Measurements from ENCODE around the gene HDGFL3.
"Not testable (repeated sequence)": the region's sequence is repeated elsewhere in the genome, so short reads cannot be mapped to it uniquely, and the experiment has no call there.

Gene HDGFL3

GRCh38 chr15:83207660-83208366 is at the start of gene HDGFL3:
TSS of gene HDGFL3 (minus strand) at chr15:83207823. CDS start at chr15:83207414, 409 bp downstream.
- peak; percentile 77 for DNase-seq

GRCh38 chr15:83250781-83251180 is 43.2 kb upstream of the HDGFL3 start:
- DNase-seq, result no peak

DNA sequence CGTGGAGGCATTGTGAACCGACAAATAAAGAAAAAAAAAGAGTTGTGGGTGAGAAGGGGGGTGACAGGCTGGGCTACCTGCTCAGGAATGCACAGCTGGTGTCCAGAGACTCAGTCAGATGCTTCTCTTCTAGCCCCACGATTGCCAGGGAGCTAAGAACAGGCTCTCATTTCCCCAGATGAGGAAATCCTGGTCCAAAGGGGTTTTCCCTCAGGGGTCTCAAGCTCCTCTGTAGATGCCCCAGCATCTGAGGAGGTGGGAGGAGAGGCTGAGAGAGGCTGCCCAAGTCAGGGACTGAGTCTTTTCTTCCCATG is 41.4 kb upstream of the HDGFL3 start:
- no peak for DNase-seq

- DNase-seq, result no peak
Observed at GRCh38 chr15:83248151-83249029, 40.8 kb upstream of the HDGFL3 start.

- DNase-seq, result no peak
Observed at GRCh38 chr15:83243634-83244033, 36.0 kb upstream of the HDGFL3 start.

DNA sequence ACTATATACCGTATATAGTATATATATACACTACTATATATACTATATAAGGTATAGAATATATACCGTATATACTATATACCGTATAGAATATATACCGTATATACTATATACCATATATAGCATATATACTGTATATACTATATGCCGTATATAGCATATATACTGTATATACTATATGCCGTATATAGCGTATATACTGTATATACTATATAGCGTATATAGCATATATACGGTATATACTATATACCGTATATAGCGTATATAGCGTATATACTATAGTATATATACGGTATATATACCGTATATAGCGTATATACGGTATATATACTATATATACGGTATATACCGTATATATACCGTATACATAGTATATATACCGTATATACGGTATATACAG is 22.6 kb upstream of the HDGFL3 start:
- DNase-seq, result no peak

GRCh38 chr15:83225449-83225848 is 17.8 kb upstream of the HDGFL3 start:
- no peak for DNase-seq

- not testable (repeated sequence) for DNase-seq
Observed at GRCh38 chr15:83221781-83222180, 14.2 kb upstream of the HDGFL3 start.

GRCh38 chr15:83219026-83219425 is 11.4 kb upstream of the HDGFL3 start:
- DNase-seq, result no peak

DNA sequence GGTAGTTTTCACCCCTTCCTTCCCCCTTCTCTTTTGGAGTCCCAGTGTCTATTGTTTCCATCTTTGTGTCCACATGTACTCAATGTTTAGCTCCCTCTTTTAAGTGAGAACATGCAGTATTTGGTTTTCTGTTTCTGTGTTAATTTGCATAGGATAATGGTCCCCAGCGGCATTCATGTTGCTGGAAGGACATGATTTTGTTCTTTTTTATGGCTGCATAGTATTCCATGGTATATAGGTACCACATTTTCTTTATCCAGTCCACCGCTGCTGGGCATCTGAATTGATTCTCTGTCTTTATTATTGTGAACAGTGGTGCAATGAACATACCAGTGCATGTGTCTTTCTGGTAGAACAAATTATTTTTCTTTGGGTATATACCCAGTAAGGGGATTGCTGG is 7.7 kb upstream of the HDGFL3 start:
- DNase-seq, result no peak

DNA sequence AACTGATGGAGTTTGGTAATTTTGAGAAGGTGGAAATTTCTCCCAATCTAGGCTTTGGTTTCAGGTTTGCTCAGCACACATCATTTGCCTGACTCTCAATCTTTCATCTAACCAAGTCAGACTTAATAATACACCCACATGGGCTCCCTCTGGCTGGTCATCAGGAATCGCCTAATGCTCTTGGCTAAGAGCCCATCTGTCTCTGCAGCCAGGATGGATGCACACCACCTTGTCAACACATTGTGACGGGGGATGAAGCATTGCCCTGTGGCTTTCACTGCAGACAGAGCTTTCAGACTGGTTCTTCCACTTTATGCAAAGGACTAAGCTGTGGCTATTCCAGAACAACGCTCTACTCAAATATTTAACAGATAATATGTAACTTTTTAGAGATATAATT is 3.0 kb upstream of the HDGFL3 start:
- peak; percentile 71 for DNase-seq

DNA sequence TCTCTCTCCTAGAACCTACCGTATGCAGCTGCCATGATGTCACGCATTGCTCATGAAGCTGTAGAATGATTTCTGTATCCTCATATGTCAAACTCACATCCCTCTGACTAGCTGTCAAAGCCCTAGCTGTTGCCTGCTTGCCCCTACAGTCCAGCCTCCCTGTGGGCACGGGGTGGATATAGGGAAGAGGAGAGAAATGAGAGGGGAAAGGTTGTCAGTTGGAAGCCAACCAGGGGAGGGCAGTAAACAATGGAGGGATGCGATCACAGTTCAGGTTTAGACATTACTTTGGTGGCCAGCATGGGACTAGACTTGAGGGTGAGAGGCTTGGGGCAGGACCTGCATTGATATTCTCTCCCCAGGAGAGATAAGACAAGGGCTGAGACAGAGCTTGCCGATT is 1.7 kb upstream of the HDGFL3 start:
- no peak for DNase-seq

DNA sequence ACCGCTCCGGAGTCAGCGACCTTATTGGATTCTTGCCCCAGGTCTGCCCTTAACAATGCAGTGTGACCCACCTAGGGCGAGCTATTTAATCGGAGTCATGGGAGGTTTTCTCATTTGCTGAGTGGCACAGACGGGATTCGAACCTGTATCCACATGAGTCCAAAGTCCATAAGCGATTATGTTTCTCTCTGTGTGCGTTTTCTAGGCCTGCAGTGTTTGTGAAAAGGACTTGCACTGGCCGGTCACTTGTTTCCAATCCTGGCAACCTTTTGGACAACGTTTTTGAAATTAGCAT is 691 bp upstream of the HDGFL3 start:
- DNase-seq, result no peak

DNA sequence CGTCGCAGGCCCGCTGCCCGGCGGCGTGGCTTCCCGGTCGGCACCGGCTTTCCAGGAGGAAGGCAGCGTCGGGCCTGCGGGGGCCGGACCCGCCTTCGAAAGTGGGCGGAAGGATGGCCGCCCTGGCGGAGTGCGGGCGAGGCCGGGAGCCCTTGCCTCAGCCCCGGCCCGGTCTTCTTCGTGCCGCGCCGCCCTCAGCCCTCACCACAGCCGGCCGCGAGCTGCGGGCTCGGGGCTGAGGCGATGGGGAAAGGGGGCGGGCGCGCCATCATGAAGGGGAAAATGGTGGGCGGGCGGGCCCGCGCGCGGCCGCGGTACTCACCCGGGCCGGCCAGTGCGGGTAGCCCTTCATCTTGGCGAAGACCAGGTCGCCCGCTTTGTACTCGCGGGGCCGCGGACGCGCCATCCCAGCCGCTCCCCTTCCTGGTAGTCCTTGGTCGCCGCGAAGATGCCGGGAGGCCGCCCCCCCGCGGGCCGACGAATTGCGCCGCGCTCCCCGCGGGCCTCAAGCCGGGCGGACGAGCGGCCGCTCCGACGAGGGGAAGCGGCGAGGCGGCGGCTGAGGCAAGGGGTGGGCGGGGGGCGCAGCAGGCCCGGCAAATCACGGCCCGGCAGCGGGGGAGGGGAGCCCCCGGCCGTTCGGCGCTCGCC is 489 bp downstream of the HDGFL3 start:
- peak; percentile 72 for DNase-seq

DNA sequence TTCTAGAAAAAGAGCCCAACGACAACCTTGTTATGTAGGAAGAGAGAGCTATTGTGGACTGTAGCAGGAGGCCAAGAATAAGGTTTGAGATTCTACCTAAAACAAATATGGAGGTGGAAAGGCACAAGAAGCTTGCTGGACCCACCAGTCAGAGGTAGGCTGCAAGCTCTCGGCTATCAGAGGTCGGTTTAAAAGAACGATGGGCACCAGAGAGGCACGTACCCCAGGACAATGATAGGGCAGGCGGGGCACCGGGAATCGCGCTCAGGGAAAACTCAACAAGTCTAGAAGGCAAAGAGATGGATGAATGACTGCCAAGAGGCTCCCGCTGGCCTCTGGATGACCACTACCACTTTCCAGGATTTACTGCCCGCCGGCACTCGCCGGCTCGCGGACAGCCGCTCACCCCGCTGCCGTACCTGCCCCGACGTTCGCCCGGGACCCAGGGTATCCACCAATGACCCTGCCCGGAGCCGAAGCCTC is 1.1 kb downstream of the HDGFL3 start:
- peak; percentile 59 for DNase-seq

- no peak for DNase-seq
Observed at GRCh38 chr15:83205725-83206324, 1.8 kb downstream of the HDGFL3 start.

GRCh38 chr15:83204697-83205096 is 2.9 kb downstream of the HDGFL3 start:
- DNase-seq, result no peak

- no peak for DNase-seq
Observed at GRCh38 chr15:83203543-83203942, 4.1 kb downstream of the HDGFL3 start.

- DNase-seq, result no peak
Observed at GRCh38 chr15:83200589-83200988, 7.0 kb downstream of the HDGFL3 start.

DNA sequence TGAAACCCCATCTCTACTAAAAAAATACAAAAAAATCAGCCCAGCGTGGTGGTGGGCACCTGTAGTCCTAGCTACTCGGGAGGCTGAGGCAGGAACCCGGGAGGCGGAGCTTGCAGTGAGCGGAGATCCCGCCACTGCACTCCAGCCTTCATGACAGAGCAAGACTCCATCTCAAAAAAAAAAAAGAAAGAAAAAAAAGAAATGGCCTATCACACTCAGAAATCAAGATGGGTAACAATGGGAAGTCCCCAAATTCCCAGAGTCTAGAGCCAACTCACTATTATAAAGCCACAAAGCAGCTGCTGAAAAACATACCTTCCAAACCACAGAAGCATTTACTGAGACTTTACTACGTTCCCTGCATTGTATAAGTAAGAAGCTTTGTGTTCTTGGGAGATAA is 7.5 kb downstream of the HDGFL3 start:
- no peak for DNase-seq

DNA sequence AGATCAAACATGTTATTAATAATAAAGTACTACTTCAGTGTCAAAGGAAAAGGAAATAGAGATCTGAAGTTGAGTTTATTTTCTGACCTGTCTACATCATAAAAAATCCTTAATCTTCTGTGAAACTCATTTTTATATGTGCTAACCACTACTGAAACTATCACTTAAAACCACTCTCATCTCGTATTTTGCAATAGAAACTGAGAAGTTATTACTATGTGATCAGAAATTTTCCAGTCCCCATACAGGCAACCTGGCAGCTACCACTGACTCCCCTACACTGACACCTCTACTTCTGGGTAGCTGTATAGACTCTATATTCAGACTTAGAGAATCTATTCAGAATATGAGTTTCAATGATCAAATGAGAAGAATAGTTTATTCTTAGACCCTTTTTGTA is 8.3 kb downstream of the HDGFL3 start:
- DNase-seq, result no peak

GRCh38 chr15:83198476-83198875 is 9.1 kb downstream of the HDGFL3 start:
- no peak for DNase-seq

DNA sequence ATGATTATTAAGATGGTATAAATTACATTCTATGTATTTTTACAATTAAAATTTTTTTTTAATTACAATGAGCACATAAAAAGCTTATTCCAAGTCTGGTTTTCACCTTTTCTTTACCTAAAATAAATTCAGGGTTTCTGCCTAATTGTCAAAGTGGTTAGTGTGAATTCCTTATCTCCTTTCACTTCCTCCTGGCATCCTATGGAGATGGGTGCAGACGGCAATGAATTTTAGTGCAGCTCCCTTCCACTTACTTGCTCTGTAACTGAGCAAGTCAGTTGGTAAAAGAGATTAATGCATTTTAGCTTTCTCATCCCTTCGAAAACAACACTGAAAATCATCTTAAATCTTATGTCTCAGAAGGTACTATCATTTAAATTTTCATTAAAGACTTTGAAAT is 13.1 kb downstream of the HDGFL3 start:
- DNase-seq, result no peak

DNA sequence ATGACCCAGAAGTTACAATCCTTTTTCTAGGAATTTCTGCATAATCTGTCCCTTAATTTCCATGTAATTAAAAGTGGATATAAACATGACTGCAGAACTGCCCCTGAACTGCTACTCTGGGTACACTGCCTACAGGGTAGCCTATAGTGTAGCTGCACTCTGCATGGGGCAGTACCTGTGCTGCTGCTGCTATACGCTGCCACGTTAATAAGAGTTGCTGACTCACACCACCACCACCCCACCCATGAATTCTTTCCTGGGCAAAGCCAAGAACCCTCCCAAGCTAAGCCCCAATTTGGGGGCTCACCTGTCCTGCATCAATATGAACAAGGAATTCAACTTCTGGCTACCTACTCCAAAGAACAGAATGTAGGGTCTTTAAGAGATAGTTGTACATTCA is 13.9 kb downstream of the HDGFL3 start:
- DNase-seq, result no peak

All from islet precursor cell (in vitro differentiated cells).